HG03439 (cell line): ENCODE results near the gene RPS5.
A peak's percentile ranks its signal among the peaks of the same experiment; 100 is the strongest.
"Not testable (repeated sequence)": the region's sequence is repeated elsewhere in the genome, so short reads cannot be mapped to it uniquely, and the experiment has no call there.

Experiments
- ATAC-seq: cut with Tn5 transposase; IDR thresholded peaks from one replicate; pipeline ENCODE4 v1.9.1; 2021; ENCODE audit warnings: mild to moderate bottlenecking, moderate library complexity; ENCODE audit not compliant: unreplicated experiment

The RPS5 gene

DNA sequence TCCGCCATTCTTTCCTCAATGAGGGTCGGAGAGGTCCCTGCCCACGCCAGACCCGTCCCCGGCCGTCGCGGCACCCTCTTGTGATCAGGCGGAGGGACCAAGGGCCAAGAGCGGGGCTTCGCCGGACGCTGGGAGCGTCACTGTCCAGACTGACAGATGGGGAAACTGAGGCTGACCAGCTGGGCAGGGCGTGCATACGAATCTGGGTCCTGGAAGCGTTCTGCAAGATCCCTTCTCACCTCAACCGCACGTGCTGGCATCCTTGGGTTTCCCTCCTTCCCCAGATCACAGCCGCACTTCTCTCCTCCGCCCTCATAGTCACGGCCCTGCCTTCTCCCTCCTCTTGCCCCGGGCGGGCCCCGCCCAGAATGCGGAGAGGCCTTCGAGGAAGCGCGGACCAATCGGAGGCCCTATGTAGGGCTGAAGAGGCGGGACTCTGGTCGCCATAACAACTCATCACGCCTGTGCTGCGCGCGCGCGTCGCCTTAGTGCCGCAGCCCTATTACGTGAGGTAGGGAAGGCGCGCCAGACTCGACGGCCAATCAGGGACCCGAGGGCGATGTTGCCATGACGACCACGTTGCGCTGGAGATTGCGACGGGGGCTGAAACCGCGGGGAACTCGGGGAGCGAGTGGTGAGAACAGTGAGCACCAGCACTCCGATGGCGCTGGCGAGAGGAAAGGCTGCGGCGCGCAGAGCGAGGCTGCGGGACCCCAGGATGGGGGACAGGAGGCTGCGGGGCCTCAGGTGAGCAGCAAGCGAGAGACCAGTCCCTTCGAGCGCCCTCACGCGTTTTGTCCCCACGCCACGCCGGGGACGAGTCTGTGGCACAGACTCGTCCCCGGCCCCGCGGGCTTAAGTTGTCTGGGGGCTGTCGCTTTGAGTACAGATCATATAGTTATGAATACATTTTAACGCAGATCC, 14.1 kb downstream of the RPS5 start:
- peak; percentile 98 for ATAC-seq

DNA sequence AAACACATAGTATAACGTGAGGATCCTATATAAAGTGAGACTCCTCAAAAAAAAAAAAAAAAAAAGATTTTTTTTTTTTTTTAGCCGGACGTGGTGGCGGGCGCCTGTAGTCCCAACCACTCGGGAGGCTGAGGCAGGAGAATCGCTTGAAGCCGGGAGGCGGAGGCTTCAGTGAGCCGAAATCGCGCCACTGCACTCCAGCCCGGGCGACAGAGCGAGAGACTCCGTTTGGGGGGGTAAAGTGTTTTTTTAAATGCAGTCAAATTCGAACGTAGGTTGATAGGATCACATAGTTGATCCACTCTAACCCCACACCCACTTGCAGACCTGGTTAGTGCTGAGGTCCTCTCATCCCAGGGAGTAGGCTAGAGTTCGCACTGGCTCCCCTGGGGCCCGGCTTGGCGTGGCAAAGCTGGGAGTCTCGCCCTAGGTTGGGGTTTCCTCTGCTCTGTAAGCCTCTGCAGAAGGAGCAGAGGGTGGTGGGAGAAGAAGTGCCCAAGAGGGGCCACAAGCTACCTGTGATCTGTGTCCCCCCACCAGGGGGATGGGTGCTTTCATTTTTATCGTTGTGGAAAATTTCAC, 14.9 kb downstream of the RPS5 start:
- ATAC-seq: no peak

DNA sequence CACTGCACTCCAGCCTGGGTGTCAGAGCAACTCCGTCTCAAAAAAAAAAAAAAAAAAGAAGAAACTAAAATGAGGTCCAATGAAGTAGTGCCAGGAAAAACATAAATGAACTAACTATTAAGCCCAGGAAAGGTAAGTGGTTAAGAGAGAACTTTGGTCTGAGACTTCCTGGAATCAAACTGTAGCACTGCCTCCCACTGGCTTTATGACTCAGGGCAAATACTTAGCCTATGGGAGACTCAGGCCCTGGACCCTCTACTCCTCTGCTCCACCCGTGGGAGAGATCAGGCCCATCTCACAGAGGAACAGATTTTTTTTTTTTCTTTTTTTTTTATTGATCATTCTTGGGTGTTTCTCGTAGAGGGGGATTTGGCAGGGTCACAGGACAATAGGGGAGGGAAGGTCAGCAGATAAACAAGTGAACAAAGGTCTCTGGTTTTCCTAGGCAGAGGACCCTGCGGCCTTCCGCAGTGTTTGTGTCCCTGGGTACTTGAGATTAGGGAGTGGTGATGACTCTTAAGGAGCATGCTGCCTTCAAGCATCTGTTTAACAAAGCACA, 16.9 kb downstream of the RPS5 start:
- not testable (repeated sequence) for ATAC-seq

DNA sequence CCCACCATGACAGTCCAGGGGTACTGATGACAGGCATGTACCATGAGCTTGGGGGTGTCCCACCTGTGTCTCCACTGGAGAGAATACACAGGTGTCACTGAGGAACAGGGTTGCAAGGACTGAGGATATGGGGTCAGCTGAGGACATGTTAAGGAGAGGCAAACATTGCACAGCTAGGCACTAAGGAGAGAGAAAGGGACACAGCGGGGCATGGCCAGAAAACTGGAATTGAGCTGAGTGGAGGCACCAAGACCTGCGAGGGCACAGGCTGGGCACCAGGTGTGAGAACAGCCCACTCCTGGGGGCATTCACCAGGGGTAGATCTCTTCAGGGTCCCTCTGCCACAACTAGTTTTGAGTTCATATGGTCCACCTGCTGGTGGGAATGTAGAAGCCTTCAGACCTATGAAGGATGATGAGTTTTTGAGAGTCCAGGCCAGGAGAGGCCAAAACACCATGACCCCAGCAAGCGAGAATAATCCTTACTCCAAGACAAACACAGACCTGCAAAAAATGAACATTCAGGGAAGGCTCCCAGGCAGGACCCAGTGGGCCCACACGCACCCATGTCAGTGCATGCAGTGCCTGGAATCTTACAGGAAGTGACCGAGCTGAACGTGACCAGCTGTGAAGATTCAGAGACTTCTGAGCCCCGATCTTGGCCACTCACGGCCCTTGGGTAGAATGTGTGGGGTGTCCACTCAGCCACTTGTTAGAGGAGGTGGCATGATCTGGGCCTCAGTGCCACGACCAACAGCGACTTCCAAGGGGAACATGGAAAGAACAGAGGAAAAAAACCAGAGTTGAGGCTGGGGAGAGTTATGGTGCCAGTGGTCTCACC, 20.0 kb downstream of the RPS5 start:
- no peak for ATAC-seq

DNA sequence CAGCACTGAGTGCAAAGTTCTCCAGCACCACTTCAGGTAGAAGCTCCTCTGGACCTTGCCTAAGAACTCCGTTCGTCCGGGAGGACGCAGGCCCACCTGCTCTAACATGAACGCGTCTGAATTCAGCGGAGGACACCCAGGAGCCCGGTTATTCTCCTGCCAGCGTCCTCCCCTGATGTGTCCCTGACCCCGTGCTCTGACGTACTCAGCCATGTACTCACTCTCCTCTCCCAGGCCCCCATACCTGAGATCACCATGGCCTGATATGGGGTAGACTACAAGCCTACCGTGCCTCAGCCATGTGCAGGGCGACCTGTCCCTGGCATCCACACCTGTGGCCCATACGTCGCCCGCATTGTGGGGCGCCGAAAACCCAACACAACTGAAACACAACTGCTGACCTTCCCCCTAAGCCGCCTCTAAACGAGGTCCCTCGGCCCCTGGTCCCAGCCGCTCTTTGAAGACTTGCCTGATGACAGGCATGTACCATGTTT, 20.6 kb downstream of the RPS5 start:
- ATAC-seq: peak; percentile 8

DNA sequence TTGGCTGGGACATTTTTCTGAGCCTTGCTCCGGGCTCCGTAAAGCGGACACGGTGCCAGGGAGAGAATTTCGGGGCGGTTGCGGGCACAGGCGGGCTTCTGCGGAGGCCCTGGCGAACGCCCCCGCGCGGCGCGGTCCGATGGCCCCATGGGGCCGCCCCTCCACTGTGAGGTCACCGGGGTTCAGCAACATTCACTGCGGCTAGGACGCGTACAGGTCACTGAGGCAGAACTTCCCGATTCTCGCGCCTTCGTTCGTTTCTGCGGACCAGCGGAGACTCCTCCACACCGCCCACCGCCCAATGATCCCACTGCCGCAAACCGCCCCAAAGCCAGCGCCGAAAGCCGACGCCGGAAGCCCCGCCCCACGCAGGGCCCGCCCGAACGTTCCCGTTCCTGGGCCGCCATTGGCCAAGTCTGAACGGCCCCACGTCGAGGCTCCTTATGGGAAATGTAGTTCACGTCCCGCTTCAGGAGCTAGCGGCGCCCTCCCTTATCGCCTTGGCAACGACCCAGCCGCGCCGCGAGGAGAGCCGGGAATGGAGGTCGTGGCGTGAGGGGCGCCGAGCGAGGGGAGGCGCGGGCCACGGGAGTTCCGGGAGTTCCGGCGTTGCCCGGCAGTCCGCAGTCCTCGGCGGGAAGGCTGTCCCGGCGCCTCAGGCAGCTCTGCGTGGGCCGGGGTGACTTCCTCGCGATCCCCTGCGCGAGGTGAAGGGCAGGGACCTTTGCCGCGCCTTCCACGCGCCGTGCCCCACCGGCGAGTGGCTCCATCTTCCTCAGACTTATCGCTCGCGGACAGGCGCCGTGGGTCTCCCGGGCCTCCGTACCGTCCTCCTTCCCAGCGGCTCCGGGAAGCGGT, 21.3 kb downstream of the RPS5 start, which contains the start of gene ZNF584:
ZNF584 (plus strand) TSS at position 498 of the 858 bp plus-strand sequence. CDS start 499 bp downstream, outside the sequence.
- peak; percentile 92 for ATAC-seq

DNA sequence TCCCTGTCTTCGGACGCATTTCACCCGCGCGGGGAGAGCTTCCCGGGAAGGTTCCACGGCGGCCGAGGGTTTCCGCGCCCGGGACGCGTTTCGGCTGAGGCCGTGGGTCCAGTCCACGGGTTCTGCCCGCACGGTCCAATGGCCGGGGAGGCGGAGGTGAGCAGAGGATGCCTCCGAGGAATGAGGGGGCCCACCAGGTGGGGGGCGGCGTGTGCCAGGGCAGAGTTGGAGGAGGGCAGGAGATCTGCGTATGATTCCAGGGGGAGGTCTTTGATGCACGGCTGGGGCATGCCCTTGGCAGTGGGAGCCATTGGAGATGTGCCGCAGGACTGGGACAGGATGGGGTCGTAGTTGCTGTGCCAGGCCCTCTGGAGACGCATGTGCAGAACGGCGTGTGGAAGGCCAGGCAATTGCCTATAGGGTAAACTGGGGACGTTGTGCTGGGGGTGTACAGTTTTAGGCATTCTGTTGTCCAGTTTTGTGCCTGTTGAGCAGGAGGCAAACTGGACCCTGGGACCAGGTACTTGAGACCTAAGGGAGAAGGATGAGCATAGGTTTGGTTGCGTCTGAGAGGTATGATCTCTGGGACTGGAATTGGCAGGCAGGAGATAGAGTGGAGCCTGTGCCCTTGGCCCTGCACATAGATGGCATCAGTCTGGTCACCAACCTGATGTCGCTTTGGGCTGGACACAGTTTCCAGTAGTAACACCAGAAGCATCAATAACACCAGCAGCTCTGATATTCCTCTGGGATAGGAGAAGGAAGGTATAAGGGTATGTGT, 22.1 kb downstream of the RPS5 start:
- no peak for ATAC-seq

DNA sequence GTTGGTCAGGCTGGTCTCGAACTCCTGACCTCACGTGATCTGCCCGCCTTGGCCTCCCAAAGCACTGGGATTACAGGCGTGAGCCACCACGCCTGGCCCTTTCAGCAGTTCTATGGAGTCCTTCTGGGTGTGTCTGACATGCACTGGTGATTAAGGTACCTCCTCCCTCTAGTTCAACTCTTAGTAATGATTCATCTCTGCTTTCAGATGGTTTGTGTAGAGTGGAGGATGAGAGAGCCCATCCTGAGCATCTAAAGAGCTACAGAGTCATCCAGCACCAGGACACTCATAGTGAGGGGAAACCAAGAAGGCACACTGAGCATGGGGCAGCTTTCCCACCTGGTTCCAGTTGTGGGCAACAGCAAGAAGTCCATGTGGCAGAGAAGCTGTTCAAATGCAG, 29.5 kb downstream of the RPS5 start:
- no peak for ATAC-seq

DNA sequence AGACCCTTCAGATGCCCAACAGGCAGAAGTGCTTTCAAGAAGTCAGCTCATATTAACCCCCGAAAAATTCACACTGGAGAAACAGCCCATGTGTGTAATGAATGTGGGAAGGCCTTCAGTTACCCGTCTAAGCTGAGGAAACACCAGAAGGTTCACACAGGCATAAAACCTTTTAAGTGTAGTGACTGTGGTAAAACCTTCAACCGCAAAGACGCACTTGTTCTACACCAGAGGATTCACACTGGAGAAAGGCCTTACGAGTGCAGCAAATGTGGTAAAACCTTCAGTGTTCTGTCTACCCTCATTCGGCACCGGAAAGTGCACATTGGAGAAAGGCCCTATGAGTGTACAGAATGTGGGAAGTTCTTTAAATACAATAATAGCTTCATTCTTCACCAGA, 30.0 kb downstream of the RPS5 start:
- no peak for ATAC-seq

DNA sequence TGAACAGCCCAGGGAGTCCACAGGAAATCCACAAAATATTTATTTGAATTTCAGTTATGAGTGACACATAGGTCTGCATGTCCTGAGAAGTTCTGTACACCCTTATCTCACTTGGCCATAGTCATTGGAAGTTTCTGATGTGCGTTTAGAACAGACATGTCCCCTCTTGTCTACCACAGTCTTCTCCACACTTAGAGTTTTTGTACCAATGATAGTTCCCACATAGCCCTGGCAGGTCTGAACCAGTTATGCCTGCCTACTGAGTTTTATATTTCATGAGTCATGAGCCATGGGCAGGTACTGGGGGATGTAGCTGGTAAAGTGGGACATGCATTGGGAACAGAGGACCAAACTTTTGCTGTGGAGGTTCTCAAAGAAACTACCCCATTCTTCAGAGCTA, 41.5 kb downstream of the RPS5 start:
- ATAC-seq: no peak

DNA sequence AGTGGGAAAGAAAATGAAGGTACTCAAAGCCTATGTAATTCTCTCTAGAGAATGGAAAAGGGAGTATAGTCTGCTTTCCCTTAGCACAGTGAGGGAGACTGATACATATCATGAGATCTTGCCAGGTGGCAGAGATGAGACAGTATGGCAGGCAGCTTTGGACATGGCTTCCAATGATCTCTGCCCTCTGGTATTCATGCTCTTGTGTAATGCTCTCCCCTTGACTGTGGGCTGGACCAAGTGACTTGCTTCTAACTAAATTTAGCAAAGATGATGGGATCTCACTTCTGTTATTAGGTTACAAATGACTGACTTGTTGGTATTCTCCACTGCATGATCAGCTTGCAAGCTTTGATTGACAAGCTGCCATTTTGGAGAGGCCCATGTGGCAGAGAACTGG, 42.7 kb downstream of the RPS5 start:
- ATAC-seq: no peak

DNA sequence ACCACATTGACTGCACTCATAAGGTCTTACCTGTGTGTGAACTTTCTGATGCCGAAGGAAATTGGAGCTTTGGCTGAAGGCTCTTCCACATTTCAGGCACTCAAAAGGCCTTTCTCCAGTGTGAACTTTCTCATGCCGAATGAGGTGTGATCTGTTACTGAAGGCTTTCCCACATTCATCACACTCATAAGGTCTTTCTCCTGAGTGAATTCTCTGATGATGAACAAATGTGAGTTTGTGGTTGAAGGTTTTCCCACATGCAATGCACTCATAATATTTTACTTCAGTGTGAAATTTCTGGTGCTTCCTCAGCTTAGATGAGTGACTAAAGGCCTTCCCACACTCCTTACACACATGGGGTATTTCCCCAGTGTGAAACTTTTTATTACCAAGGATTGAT, 47.1 kb downstream of the RPS5 start:
- no peak for ATAC-seq

DNA sequence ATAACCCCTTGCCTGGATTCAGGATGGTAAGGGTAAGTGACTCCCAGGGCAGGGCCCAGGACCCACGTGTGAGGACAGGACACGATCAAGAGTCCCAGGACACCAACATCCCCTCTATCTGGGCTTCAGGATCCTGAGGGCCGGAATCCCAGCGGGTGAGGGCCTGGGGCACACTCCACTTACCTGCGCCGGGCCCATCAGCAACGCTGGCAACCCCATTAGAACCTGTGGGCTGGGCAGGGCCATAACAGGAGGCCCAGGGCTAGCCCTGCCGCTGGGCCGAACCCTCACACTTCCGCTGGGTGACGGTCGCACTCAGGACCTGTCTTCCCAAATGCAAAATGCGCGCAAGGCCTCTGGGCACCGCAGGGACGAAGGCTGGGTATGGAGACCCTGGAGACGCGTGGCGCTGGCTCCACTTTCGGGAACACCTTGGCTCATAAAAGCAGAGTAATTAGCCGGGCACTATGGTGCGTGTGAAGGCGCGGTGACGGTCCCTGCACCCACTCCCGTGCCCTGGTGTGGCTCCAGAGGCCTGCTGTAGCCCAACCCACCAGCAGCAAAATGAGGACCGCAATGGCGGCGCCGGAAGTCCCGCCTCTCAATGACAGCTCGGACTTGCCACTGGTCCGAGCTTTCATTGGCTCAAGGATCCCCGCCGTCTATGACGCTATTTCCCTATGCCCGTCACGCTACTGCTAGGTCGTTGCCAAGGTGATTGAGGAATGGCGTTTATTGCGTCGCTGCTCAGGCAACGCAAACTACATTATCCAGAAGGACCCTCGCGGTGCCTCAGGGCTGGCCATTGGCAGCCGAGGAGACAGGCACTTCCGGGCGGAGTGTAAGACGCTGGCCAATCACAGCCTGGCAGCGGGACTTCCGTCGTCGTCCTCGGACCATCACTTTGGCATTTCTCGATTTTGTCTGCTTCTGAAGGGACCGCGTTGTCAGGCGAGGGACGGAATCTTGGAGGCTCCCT, 52.8 kb downstream of the RPS5 start, which contains the start of gene ZNF132:
ZNF132 (minus strand) TSS at position 578 of the 979 bp plus-strand sequence; CDS start at position 246, 332 bp downstream.
- ATAC-seq: peak; percentile 87

DNA sequence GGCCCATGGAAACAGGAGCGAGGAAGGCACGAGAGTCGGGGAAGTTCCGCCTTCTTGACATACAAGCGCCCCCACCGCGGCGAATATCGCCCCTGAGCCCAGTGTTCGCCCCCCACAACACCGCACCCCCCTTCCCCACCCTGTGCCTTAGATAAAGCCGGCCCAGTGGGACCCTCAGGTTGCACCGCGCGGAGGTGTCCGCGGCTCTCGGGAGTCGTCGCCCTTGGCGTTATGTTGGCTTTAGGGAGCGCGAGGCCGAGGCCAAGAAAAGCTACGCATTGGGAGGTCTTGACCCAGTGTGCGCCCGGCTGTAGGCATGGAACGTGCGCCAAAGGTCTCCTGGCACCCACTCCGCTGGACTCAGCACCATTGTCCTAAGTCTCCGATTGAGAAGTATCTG, 53.5 kb downstream of the RPS5 start:
- ATAC-seq: no peak

DNA sequence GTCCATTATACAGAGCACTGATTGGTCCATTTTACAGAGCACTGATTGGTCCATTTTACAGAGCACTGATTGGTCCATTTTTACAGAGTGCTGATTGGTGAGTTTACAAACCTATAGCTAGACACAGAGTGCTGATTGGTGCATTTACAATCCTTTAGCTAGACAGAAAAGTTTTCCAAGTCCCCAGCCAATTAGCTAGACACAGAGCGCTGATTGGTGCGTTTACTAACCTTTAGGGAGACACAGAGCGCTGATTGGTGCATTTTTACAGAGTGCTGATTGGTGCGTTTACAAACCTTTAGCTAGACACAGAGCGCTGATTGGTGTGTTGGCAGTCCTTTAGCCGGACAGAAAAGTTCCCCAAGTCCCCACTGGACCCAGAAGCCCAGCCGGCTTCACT, 55.9 kb downstream of the RPS5 start:
- ATAC-seq: not testable (repeated sequence)
